Neural cell (in vitro differentiated cells): ENCODE data around the gene RAB3GAP2. TPM values are rescaled to one million over a fixed set of nuclear protein-coding genes. Genes with fewer than 3 reads are reported as not detected.
"Not testable (repeated sequence)": the region's sequence is repeated elsewhere in the genome, so short reads cannot be mapped to it uniquely, and the experiment has no call there.

Experiments used
- H2AFZ ChIP-seq: fragments of 200-600, 300-800 bp; sonication (generic), shearing (Covaris generic); 2 replicates; pipeline ENCODE4 v1.6.0; 2014; ENCODE audit warnings: low read depth, mild to moderate bottlenecking, antibody characterized with exemption, low read length, moderate library complexity
- H3F3A ChIP-seq: fragments of 200-600 bp; shearing (Covaris generic); 2 replicates; pipeline ENCODE4 v1.6.1; 2016; ENCODE audit warnings: mild to moderate bottlenecking, moderate library complexity, mixed read lengths, antibody characterized with exemption, low read length; ENCODE audit not compliant: insufficient read depth, poor library complexity, severe bottlenecking
- H3K27ac ChIP-seq: fragments of 200-600, 300-800 bp; sonication (generic), shearing (Covaris generic); 2 replicates; pipeline ENCODE4 v1.5.1; 2014; ENCODE audit warnings: mild to moderate bottlenecking, low read length, moderate library complexity
- H3K27me3 ChIP-seq: fragments of 300-800, 200-600 bp; sonication (generic), shearing (Covaris generic); 2 replicates; pipeline ENCODE4 v1.6.0; 2014; ENCODE audit warnings: mild to moderate bottlenecking, low read depth, low read length, moderate library complexity; ENCODE audit not compliant: insufficient read depth
- H3K36me3 ChIP-seq: fragments of 300-800, 200-600 bp; sonication (generic), shearing (Covaris generic); 2 replicates; pipeline ENCODE4 v1.5.1; 2014; ENCODE audit warnings: mild to moderate bottlenecking, antibody characterized with exemption, low read length, moderate library complexity; ENCODE audit not compliant: insufficient read depth
- H3K4me2 ChIP-seq: fragments of 300-800, 200-600 bp; sonication (generic), shearing (Covaris generic); 2 replicates; pipeline ENCODE4 v1.6.0; 2014; ENCODE audit warnings: mild to moderate bottlenecking, low read length
- H3K4me3 ChIP-seq: fragments of 300-800, 200-600 bp; sonication (generic), shearing (Covaris generic); 2 replicates; pipeline ENCODE4 v1.5.1; 2014; ENCODE audit warnings: mild to moderate bottlenecking, low read length, moderate library complexity
- H3K79me2 ChIP-seq: fragments of 200-600 bp; shearing (Covaris generic); replicated peaks from 2 replicates; pipeline ENCODE4 v1.6.0; 2014; ENCODE audit warnings: mild to moderate bottlenecking, low read length, moderate library complexity; ENCODE audit not compliant: insufficient read depth
- H3K9ac ChIP-seq: fragments of 300-800, 200-600 bp; sonication (generic), shearing (Covaris generic); 2 replicates; pipeline ENCODE4 v1.6.1; 2016; ENCODE audit warnings: mild to moderate bottlenecking, low read length, mixed read lengths
- H3K9me2 ChIP-seq: fragments of 200-600 bp; shearing (Covaris generic); 2 replicates; pipeline ENCODE4 v1.6.1; 2016; ENCODE audit warnings: mild to moderate bottlenecking, low read length, mixed read lengths; ENCODE audit not compliant: insufficient read depth
- H3K9me3 ChIP-seq: fragments of 200-600, 300-800 bp; sonication (generic), shearing (Covaris generic); 2 replicates; pipeline ENCODE4 v1.6.1; 2016; ENCODE audit warnings: mild to moderate bottlenecking, mixed run types, low read length, moderate library complexity, mixed read lengths
- H4K20me1 ChIP-seq: fragments of 200-600 bp; shearing (Covaris generic); 2 replicates; pipeline ENCODE4 v1.6.1; 2016; ENCODE audit warnings: mild to moderate bottlenecking, mixed run types; ENCODE audit not compliant: insufficient read depth
- CTCF ChIP-seq: fragments of 450-650 bp; IDR thresholded peaks from 2 replicates; pipeline ENCODE4 v1.5.1; 2014; ENCODE audit warnings: antibody characterized with exemption, mild to moderate bottlenecking, moderate library complexity; ENCODE audit not compliant: poor library complexity, severe bottlenecking
- MXI1 ChIP-seq: fragments of 450-650 bp; conservative IDR thresholded peaks from 2 replicates; pipeline ENCODE4 v1.6.1; 2014; ENCODE audit warnings: antibody characterized with exemption, mild to moderate bottlenecking; ENCODE audit not compliant: poor library complexity, severe bottlenecking
- RAD21 ChIP-seq: fragments of 450-650 bp; conservative IDR thresholded peaks from 2 replicates; pipeline ENCODE4 v1.6.1; 2014; ENCODE audit warnings: antibody characterized with exemption, mild to moderate bottlenecking, moderate library complexity
- REST ChIP-seq: IDR thresholded peaks from 2 replicates; pipeline ENCODE4 v1.6.1; 2012; ENCODE audit warnings: borderline replicate concordance
- SMC3 ChIP-seq: fragments of 450-650 bp; conservative IDR thresholded peaks from 2 replicates; pipeline ENCODE4 v1.6.1; 2014; ENCODE audit warnings: antibody characterized with exemption, mild to moderate bottlenecking, moderate library complexity; ENCODE audit not compliant: poor library complexity
- polyA plus RNA-seq: library from polyadenylated mRNA; depleted of rRNA; stranded (reverse); fragments of >200 nt; gene quantifications from 2 replicates; pipeline ENCODE4 v1.2.3, GENCODE V29; 2014

RAB3GAP2 gene
- polyA plus RNA-seq, 1 donor from 2014 or later: 39.9 TPM

- Histone ChIP-seq H3K27ac (no peak overlapping the region), H3K27me3 (no peaks in the 10 kb centered on the region), H3K79me2 (peaks cover 10% of the 10 kb centered on the region), H3F3A (no peaks in the 10 kb centered on the region), H3K4me2 (no peak overlapping the region), H3K4me3 (no peak overlapping the region), H2AFZ (no peak overlapping the region), H4K20me1 (no peaks in the 10 kb centered on the region), H3K9ac (no peak overlapping the region), H3K9me3 (no peaks in the 10 kb centered on the region), H3K36me3 (no peaks in the 10 kb centered on the region), H3K9me2 (no peaks in the 10 kb centered on the region)
- no peak for TF ChIP-seq SMC3
- TF ChIP-seq RAD21: no peak
- no peak for TF ChIP-seq REST
Observed at GRCh38 chr1:220219136-220219442, 53.2 kb downstream of the RAB3GAP2 start.

GRCh38 chr1:220218397-220219135 is 53.7 kb downstream of the RAB3GAP2 start:
- not testable (repeated sequence) for H3K9me3 ChIP-seq, H3K79me2 ChIP-seq, H3K27me3 ChIP-seq, H3K9ac ChIP-seq, H3K36me3 ChIP-seq, H3K4me3 ChIP-seq, H3K9me2 ChIP-seq, H2AFZ ChIP-seq, H3K27ac ChIP-seq, H4K20me1 ChIP-seq, H3F3A ChIP-seq, H3K4me2 ChIP-seq
- TF ChIP-seq RAD21: peak; percentile 84
- TF ChIP-seq CTCF: peak; percentile 80
- TF ChIP-seq SMC3: peak; percentile 85

- TF ChIP-seq CTCF (peak; percentile 11), MXI1 (no peak)
- Histone ChIP-seq H3K9me2 (no peaks in the 10 kb centered on the region), H3K4me3 (no peak overlapping the region), H4K20me1 (no peaks in the 10 kb centered on the region), H3K79me2 (peaks cover 5% of the 10 kb centered on the region), H2AFZ (no peak overlapping the region), H3K4me2 (no peak overlapping the region), H3F3A (no peaks in the 10 kb centered on the region), H3K27ac (no peak overlapping the region), H3K9ac (no peak overlapping the region), H3K27me3 (no peaks in the 10 kb centered on the region), H3K9me3 (no peaks in the 10 kb centered on the region), H3K36me3 (no peaks in the 10 kb centered on the region)
Observed at GRCh38 chr1:220217383-220217988, 54.8 kb downstream of the RAB3GAP2 start.
